Natural killer cell (primary cell): ENCODE data around the gene SEMA6A. TPM values are rescaled to one million over a fixed set of nuclear protein-coding genes. Genes with fewer than 3 reads are reported as not detected.

Experiments
- ATAC-seq, 3 donors: fragments of 150-1000 bp in 2 of 3; fragments of 200-7000 bp in 1 of 3; cut with Tn5 transposase; 1 replicate in 1 of 3; 2 replicates in 2 of 3; pipeline ENCODE4 v1.10.0; 2021; ENCODE audit warnings: mild to moderate bottlenecking in 2 of 3, moderate library complexity in 2 of 3
- DNase-seq, 2 donors: peaks; one replicate each; pipeline versions ENCODE4 v3.0.0 to v3.0.0-alpha.2; 2013 to 2021; ENCODE audit warnings: mixed read lengths in 1 of 2
- H3K27ac ChIP-seq: one replicate; pipeline ENCODE4 v1.5.1; 2013; ENCODE audit warnings: mild to moderate bottlenecking, low read length
- H3K27me3 ChIP-seq: one replicate; pipeline ENCODE4 v1.6.1; 2013; ENCODE audit warnings: low read length; ENCODE audit not compliant: control insufficient read depth, insufficient read depth
- H3K36me3 ChIP-seq: one replicate; pipeline ENCODE4 v1.6.1; 2013; ENCODE audit warnings: low read length; ENCODE audit not compliant: control insufficient read depth, insufficient read depth
- H3K4me1 ChIP-seq: one replicate; pipeline ENCODE4 v1.6.1; 2013; ENCODE audit warnings: low read length; ENCODE audit not compliant: control insufficient read depth, insufficient read depth
- H3K4me3 ChIP-seq: one replicate; pipeline ENCODE4 v1.5.1; 2013; ENCODE audit warnings: low read length
- H3K9me3 ChIP-seq: one replicate; pipeline ENCODE4 v1.6.1; 2013; ENCODE audit warnings: low read length; ENCODE audit not compliant: control insufficient read depth, insufficient read depth
- H3K27ac Mint-ChIP-seq, 2 donors: one replicate each; pipeline ENCODE4 v1.8.0; 2022; ENCODE audit warnings: mild to moderate bottlenecking in 2 of 2, mixed read lengths in 2 of 2, moderate library complexity in 1 of 2
- H3K27me3 Mint-ChIP-seq, 2 donors: one replicate each; pipeline ENCODE4 v1.8.0; 2022; ENCODE audit warnings: low read depth in 2 of 2, mixed read lengths in 2 of 2
- H3K36me3 Mint-ChIP-seq: one replicate; pipeline ENCODE4 v1.8.0; 2022; ENCODE audit warnings: mixed read lengths
- H3K4me1 Mint-ChIP-seq, 2 donors: one replicate each; pipeline ENCODE4 v1.8.0; 2022; ENCODE audit warnings: mixed read lengths in 2 of 2
- H3K4me3 Mint-ChIP-seq: one replicate; pipeline ENCODE4 v1.8.0; 2022; ENCODE audit warnings: mild to moderate bottlenecking, moderate library complexity, mixed read lengths
- H3K9me3 Mint-ChIP-seq, 2 donors: one replicate each; pipeline ENCODE4 v1.8.0; 2022; ENCODE audit warnings: mixed read lengths in 2 of 2
- WGBS: methylation state at CpG from one replicate; pipeline ENCODE4 v1.1.7; 2013; ENCODE audit warnings: missing lambda C conversion rate; ENCODE audit not compliant: insufficient coverage; 5-methylcytosine and 5-hydroxymethylcytosine counted together
- intact Hi-C: fragments of 100-400 bp; cut with micrococcal nuclease; formaldehyde crosslinking; loops from one replicate; pipeline ENCODE4 v1.14.2; 2022
- total RNA-seq, 4 donors: library from RNA; stranded (reverse); fragments of 120-200 nt in 1 of 4; gene quantifications; one replicate each; pipeline versions ENCODE4 v1.2.3 to v1.2.4, GENCODE V29; 2013 to 2022
- TF ChIP-seq, protein P1 (sequence below): fragments of 200-600 bp; IDR thresholded peaks from one replicate; pipeline ENCODE4 v1.8.0; 2022; ENCODE audit warnings: antibody characterized with exemption

The SEMA6A gene
- total RNA-seq, 3 donors from 2014 or later (not counting 1 experiment from before 2014, with no cell fraction given), result not detected

DNA sequence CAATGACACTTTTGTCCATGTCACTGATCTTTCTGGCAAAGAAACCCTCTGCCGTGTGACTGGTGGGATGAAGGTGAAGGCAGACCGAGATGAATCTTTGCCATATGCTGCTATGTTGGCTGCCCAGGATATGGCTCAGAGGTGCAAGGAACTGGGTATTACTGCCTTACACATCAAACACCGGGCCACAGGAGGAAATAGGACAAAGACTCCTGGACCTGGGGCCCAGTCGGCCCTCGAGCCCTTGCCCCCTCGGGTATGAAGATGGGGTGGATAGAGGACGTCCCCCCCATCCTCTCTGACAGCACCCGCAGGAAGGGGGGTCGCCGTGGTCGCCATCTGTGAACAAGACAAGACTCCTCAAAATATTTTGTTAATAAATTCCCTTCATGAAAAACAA is 12.0 kb downstream of the SEMA6A start:
- DNase-seq (no peak), ATAC-seq (no peak)
- no peak overlapping the region for H3K27ac ChIP-seq
- H3K4me1 ChIP-seq, result no peaks in the 10 kb centered on the region
- H3K27me3 ChIP-seq, result no peaks in the 10 kb centered on the region
- Mint-ChIP-seq H3K36me3 (no peaks in the 10 kb centered on the region), H3K27me3 (peaks cover 4 to 5% of the 10 kb centered on the region in 2 donors), H3K27ac (no peak overlapping the region), H3K9me3 (peaks cover 0 to 4% of the 10 kb centered on the region in 2 donors), H3K4me1 (no peaks in the 10 kb centered on the region), H3K4me3 (no peak overlapping the region)
- H3K36me3 ChIP-seq, result no peaks in the 10 kb centered on the region
- intact Hi-C loops, result no loop called here
- 87% methylated on average over 11 of the region's 11 CpGs for WGBS
- TF ChIP-seq, protein P1, sequence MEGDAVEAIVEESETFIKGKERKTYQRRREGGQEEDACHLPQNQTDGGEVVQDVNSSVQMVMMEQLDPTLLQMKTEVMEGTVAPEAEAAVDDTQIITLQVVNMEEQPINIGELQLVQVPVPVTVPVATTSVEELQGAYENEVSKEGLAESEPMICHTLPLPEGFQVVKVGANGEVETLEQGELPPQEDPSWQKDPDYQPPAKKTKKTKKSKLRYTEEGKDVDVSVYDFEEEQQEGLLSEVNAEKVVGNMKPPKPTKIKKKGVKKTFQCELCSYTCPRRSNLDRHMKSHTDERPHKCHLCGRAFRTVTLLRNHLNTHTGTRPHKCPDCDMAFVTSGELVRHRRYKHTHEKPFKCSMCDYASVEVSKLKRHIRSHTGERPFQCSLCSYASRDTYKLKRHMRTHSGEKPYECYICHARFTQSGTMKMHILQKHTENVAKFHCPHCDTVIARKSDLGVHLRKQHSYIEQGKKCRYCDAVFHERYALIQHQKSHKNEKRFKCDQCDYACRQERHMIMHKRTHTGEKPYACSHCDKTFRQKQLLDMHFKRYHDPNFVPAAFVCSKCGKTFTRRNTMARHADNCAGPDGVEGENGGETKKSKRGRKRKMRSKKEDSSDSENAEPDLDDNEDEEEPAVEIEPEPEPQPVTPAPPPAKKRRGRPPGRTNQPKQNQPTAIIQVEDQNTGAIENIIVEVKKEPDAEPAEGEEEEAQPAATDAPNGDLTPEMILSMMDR, result no peak
- no peaks in the 10 kb centered on the region for H3K9me3 ChIP-seq
- H3K4me3 ChIP-seq, result no peak overlapping the region

DNA sequence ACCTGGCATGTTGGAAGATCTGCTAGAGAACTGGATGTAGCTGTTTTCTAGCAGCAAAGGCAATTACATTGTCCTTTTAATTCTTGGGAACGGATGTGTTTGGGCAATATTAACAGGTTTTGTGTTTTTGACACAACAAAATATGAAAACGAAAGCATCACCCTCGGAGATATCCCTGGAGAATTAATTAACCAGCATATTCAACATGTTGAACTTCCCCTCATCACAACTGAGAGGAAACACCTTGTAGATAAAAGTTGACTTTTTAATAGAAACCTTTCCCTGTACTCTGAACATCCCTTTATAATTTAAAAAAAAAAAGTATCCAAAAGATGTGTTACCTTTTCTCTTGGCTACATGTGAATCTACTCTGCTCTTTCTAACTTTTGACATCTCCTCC is 13.0 kb downstream of the SEMA6A start:
- Histone ChIP-seq H3K27me3 (no peaks in the 10 kb centered on the region), H3K4me1 (no peaks in the 10 kb centered on the region), H3K36me3 (no peaks in the 10 kb centered on the region), H3K9me3 (no peaks in the 10 kb centered on the region), H3K4me3 (no peak overlapping the region), H3K27ac (no peak overlapping the region)
- H3K27me3 Mint-ChIP-seq, result no peaks in the 10 kb centered on the region
- no peaks in the 10 kb centered on the region for H3K4me1 Mint-ChIP-seq
- intact Hi-C loops, result no loop called here
- H3K36me3 Mint-ChIP-seq, result no peaks in the 10 kb centered on the region
- H3K27ac Mint-ChIP-seq, result no peak overlapping the region
- no peak for DNase-seq
- TF ChIP-seq, protein P1, result no peak
- WGBS, result no CpG with 5 or more reads among the region's 3 CpGs
- no peak overlapping the region for H3K4me3 Mint-ChIP-seq
- no peaks in the 10 kb centered on the region for H3K9me3 Mint-ChIP-seq
- ATAC-seq, result no peak

DNA sequence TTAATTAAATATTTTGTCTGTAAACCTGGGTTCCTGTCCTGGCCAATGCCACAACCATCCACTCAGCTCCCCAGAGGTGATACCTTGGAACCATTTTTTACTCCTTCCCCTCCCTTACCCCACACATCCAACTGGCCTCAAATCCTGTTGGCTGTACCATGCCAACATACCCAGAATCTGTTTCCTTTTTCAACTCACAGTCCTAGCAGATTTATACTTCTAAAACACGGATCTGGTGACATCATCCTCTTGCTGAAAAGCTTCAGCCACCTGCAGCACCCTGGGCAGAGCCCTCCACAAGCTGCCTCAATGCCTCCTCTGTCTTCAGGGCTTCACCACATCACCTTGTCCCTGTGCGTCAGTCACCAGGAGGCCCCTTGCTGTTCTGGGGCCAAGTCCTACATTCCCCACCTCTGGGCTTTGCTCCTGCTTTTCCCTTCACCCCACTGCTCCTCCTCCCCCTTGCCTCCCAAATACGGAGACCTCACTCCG is 14.9 kb downstream of the SEMA6A start:
- no peak overlapping the region for H3K4me3 Mint-ChIP-seq
- intact Hi-C loops, result no loop called here
- H3K27ac ChIP-seq, result no peak overlapping the region

DNA sequence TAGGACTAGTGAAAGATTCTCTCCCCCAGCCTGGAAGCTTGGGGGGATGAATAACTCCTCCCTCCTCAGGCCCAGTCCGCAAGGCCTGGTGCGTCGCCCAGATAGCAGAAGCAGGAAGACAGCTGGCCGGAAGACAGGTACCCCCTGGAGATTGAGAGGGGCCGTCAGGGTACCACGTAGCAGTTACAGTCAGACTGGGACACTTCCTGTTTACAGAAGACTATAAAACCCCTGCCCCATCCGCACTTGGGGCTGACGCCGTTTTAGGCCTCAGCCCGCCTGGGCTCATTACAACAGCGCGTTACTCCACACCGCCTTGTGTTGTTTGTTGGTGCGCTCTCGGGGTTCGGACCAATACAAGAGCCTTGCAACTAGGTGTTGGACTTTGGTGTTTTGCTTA is 15.4 kb downstream of the SEMA6A start:
- DNase-seq, result no peak
- no peak overlapping the region for H3K27ac ChIP-seq
- no peaks in the 10 kb centered on the region for H3K4me1 ChIP-seq
- ATAC-seq, result no peak
- H3K4me3 ChIP-seq, result no peak overlapping the region
- no peaks in the 10 kb centered on the region for H3K9me3 ChIP-seq
- H3K36me3 Mint-ChIP-seq, result no peaks in the 10 kb centered on the region
- no peak overlapping the region for H3K27ac Mint-ChIP-seq
- H3K9me3 Mint-ChIP-seq, result no peaks in the 10 kb centered on the region
- no peaks in the 10 kb centered on the region for H3K4me1 Mint-ChIP-seq
- H3K36me3 ChIP-seq, result no peaks in the 10 kb centered on the region
- intact Hi-C loops, result no loop called here
- no peaks in the 10 kb centered on the region for H3K27me3 ChIP-seq
- TF ChIP-seq, protein P1, result no peak
- WGBS, result 67% methylated on average over 16 of the region's 16 CpGs
- H3K27me3 Mint-ChIP-seq, result no peaks in the 10 kb centered on the region
- H3K4me3 Mint-ChIP-seq, result no peak overlapping the region

More for the DNA sequence above, 14.9 kb downstream of the SEMA6A start:
- Histone ChIP-seq H3K36me3 (no peaks in the 10 kb centered on the region), H3K4me3 (no peak overlapping the region), H3K9me3 (no peaks in the 10 kb centered on the region), H3K4me1 (no peaks in the 10 kb centered on the region), H3K27me3 (no peaks in the 10 kb centered on the region)
- TF ChIP-seq, protein P1, result no peak
- H3K27me3 Mint-ChIP-seq, result no peaks in the 10 kb centered on the region
- H3K27ac Mint-ChIP-seq, result no peak overlapping the region
- H3K36me3 Mint-ChIP-seq, result no peaks in the 10 kb centered on the region
- no peak for DNase-seq
- ATAC-seq, result no peak
- WGBS, result 80% methylated on average over 4 of the region's 4 CpGs
- H3K4me1 Mint-ChIP-seq, result no peaks in the 10 kb centered on the region
- no peaks in the 10 kb centered on the region for H3K9me3 Mint-ChIP-seq
